Liver (tissue), 9 donors: ENCODE measurements around the gene HDAC3. TPM values are rescaled to one million over a fixed set of nuclear protein-coding genes. Genes with fewer than 3 reads are reported as not detected.

Source experiments
- DNase-seq: peaks from one replicate; pipeline ENCODE4 v3.0.0-alpha.2; 2017; ENCODE audit warnings: low spot score
- H3K27ac ChIP-seq, 2 donors: one replicate each; pipeline ENCODE4 v1.7.0; 2013; ENCODE audit warnings: inconsistent platforms in 2 of 2, low read length in 2 of 2, control low read depth in 1 of 2, low read depth in 1 of 2, mild to moderate bottlenecking in 1 of 2
- H3K27me3 ChIP-seq, 4 donors: one replicate each; pipeline versions ENCODE4 v1.6.1 to v1.7.0; 2013; ENCODE audit warnings: low read length in 3 of 4, inconsistent platforms in 1 of 4, mild to moderate bottlenecking in 1 of 4, moderate library complexity in 1 of 4; ENCODE audit not compliant: control insufficient read depth in 4 of 4, insufficient read depth in 4 of 4
- H3K36me3 ChIP-seq, 4 donors: one replicate each; pipeline versions ENCODE4 v1.6.1 to v1.7.0; 2013; ENCODE audit warnings: low read length in 3 of 4, mild to moderate bottlenecking in 3 of 4, low read depth in 1 of 4, moderate library complexity in 1 of 4; ENCODE audit not compliant: control insufficient read depth in 4 of 4, insufficient read depth in 3 of 4
- H3K4me1 ChIP-seq, 4 donors: one replicate each; pipeline versions ENCODE4 v1.6.1 to v1.7.0; 2013; ENCODE audit warnings: low read length in 3 of 4, mild to moderate bottlenecking in 3 of 4, moderate library complexity in 1 of 4; ENCODE audit not compliant: control insufficient read depth in 4 of 4, insufficient read depth in 4 of 4
- H3K4me3 ChIP-seq, 3 donors: one replicate each; pipeline versions ENCODE4 v1.6.1 to v1.7.0; 2013; ENCODE audit warnings: low read length in 3 of 3, control low read depth in 1 of 3, low read depth in 1 of 3, mild to moderate bottlenecking in 1 of 3
- H3K9ac ChIP-seq, 2 donors: one replicate each; pipeline ENCODE4 v1.7.0; 2013; ENCODE audit warnings: low read length in 2 of 2, mild to moderate bottlenecking in 2 of 2, moderate library complexity in 2 of 2, control low read depth in 1 of 2, low read depth in 1 of 2
- H3K9me3 ChIP-seq, 4 donors: one replicate each; pipeline versions ENCODE4 v1.6.1 to v1.7.0; 2013; ENCODE audit warnings: low read length in 3 of 4; ENCODE audit not compliant: control insufficient read depth in 4 of 4
- CTCF ChIP-seq: fragments of 150-350 bp; IDR thresholded peaks from 2 replicates; pipeline ENCODE4 v1.5.1; 2017; ENCODE audit warnings: improper control_type of control experiment, low read depth, low read length; ENCODE audit not compliant: missing input control
- EGR1 ChIP-seq, 2 donors: IDR thresholded peaks; 2 replicates each; pipeline ENCODE4 v1.6.1; 2016 to 2018; ENCODE audit warnings: antibody characterized with exemption in 2 of 2, low read depth in 2 of 2
- FOXA1 ChIP-seq: IDR thresholded peaks from 2 replicates; pipeline ENCODE4 v1.6.1; 2016; ENCODE audit warnings: antibody characterized with exemption
- FOXA2 ChIP-seq: IDR thresholded peaks from 2 replicates; pipeline ENCODE4 v1.6.1; 2016; ENCODE audit warnings: antibody characterized with exemption
- GABPA ChIP-seq, 2 donors: IDR thresholded peaks in 1 of 2; conservative IDR thresholded peaks in 1 of 2; 2 replicates each; pipeline ENCODE4 v1.6.1; 2016; ENCODE audit warnings: antibody characterized with exemption in 2 of 2, mild to moderate bottlenecking in 1 of 2, moderate library complexity in 1 of 2
- HNF4A ChIP-seq, 2 donors: conservative IDR thresholded peaks; 2 replicates each; pipeline ENCODE4 v1.6.1; 2016; ENCODE audit warnings: antibody characterized with exemption in 2 of 2, mild to moderate bottlenecking in 2 of 2
- HNF4G ChIP-seq: IDR thresholded peaks from 2 replicates; pipeline ENCODE4 v1.6.1; 2016; ENCODE audit warnings: antibody characterized with exemption
- JUND ChIP-seq, 2 donors: IDR thresholded peaks; 2 replicates each; pipeline ENCODE4 v1.6.1; 2016; ENCODE audit warnings: antibody characterized with exemption in 2 of 2
- MAX ChIP-seq: IDR thresholded peaks from 2 replicates; pipeline ENCODE4 v1.6.1; 2016; ENCODE audit warnings: antibody characterized with exemption
- NR2F2 ChIP-seq: IDR thresholded peaks from 2 replicates; pipeline ENCODE4 v1.6.1; 2016; ENCODE audit warnings: antibody characterized with exemption
- RAD21 ChIP-seq, 2 donors: IDR thresholded peaks; 2 replicates each; pipeline ENCODE4 v1.6.1; 2016; ENCODE audit warnings: antibody characterized with exemption in 2 of 2, mild to moderate bottlenecking in 2 of 2
- REST ChIP-seq: IDR thresholded peaks from 2 replicates; pipeline ENCODE4 v1.6.1; 2016; ENCODE audit warnings: antibody characterized with exemption, mild to moderate bottlenecking
- RXRA ChIP-seq, 2 donors: IDR thresholded peaks; 2 replicates each; pipeline ENCODE4 v1.6.1; 2017 to 2018; ENCODE audit warnings: antibody characterized with exemption in 2 of 2, mild to moderate bottlenecking in 1 of 2
- SP1 ChIP-seq: IDR thresholded peaks from 2 replicates; pipeline ENCODE4 v1.6.1; 2018; ENCODE audit warnings: antibody characterized with exemption, mild to moderate bottlenecking
- TAF1 ChIP-seq: conservative IDR thresholded peaks from 2 replicates; pipeline ENCODE4 v1.6.1; 2016; ENCODE audit warnings: antibody characterized with exemption, mild to moderate bottlenecking
- YY1 ChIP-seq: IDR thresholded peaks from 2 replicates; pipeline ENCODE4 v1.6.1; 2016; ENCODE audit warnings: antibody characterized with exemption, mild to moderate bottlenecking
- ZBTB33 ChIP-seq: IDR thresholded peaks from 2 replicates; pipeline ENCODE4 v1.6.1; 2016; ENCODE audit warnings: antibody characterized with exemption
- WGBS: extraction: QIAGEN DNeasy Blood & Tissue Kit; methylation state at CpG from one replicate; pipeline ENCODE4 v1.1.7; 2013; 5-methylcytosine and 5-hydroxymethylcytosine counted together
- polyA plus RNA-seq, 2 donors: library from polyadenylated mRNA; stranded (reverse) in 1 of 2; unstranded in 1 of 2; fragments of 200-250 nt in 1 of 2; fragments of >200 nt in 1 of 2; fragmentation: Nextera tagmentation in 1 of 2; extraction: Ambion mirVana in 1 of 2; gene quantifications; one replicate each; pipeline versions ENCODE4 v1.2.1 to v1.2.3, GENCODE V29; 2013 to 2015
- total RNA-seq, 2 donors: library from RNA; depleted of rRNA; stranded (reverse); fragments of >200 nt; gene quantifications; one replicate each; pipeline ENCODE4 v1.2.3, GENCODE V29; 2014
- TF ChIP-seq, protein P1 (sequence below): IDR thresholded peaks from 2 replicates; pipeline ENCODE4 v1.6.1; 2016; ENCODE audit warnings: antibody characterized with exemption
- donor health status: healthy.
- donor health status: healthy.
- donor health status: healthy.
- donor health status: healthy.
- donor health status: healthy.

Gene HDAC3
- total and polyA plus RNA-seq, 4 donors, result 20.1 to 45.3 (median 35.1) TPM

DNA sequence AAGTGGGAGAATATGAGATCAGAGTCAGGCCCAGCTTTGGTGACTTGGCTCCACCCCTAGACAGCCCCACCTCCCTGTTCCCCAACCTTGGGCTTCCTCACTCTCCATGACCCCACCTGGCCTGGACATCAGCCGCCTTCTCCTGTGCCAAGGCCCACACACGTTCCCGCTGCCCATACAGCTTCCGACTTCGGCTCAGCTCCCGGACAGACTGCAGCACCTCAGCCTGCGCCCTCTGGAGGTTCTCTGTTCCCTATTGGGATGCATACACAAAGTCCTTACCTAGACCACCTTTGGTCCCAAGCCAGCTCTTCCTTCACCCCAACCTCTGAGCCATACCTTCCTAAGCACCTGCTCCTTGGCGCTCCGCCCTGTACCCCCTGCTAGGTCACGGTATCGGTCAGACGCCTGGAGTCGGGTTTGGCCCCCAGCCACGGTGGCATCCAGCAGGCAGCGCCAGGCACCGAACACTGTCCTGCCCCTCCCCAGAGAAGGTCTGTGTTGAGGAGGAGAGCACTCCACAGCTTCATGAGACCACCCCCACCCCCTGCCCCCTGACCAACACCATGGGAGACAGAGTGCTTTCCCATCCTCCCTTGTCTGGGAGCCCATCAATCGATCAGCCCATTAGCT, 12.5 kb upstream of the HDAC3 start:
- Histone ChIP-seq H3K36me3 (no peaks in the 10 kb centered on the region), H3K9ac (no peak overlapping the region), H3K27ac (no peak overlapping the region), H3K4me1 (peaks cover 0 to 4% (median 1%) of the 10 kb centered on the region in 4 donors), H3K9me3 (no peaks in the 10 kb centered on the region), H3K4me3 (no peak overlapping the region), H3K27me3 (no peaks in the 10 kb centered on the region)
- TF ChIP-seq NR2F2 (no peak), EGR1 (IDR thresholded peaks at IDR 0.05; ENCODE audit: low read depth in 2 of 2) (no peak), GABPA (IDR thresholded peaks at IDR 0.05 in 1 of 2, conservative IDR thresholded peaks at IDR 0.05 in 1 of 2) (no peak), MAX (no peak), RXRA (IDR thresholded peaks at IDR 0.05) (no peak), SP1 (no peak), TAF1 (no peak), ZBTB33 (no peak), HNF4A (conservative IDR thresholded peaks at IDR 0.05) (no peak), HNF4G (no peak), RAD21 (IDR thresholded peaks at IDR 0.05) (no peak), FOXA2 (no peak), YY1 (no peak), CTCF (no peak), FOXA1 (no peak), REST (no peak), JUND (IDR thresholded peaks at IDR 0.05) (no peak)
- TF ChIP-seq, protein P1, sequence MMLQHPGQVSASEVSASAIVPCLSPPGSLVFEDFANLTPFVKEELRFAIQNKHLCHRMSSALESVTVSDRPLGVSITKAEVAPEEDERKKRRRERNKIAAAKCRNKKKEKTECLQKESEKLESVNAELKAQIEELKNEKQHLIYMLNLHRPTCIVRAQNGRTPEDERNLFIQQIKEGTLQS, result no peak
- 98% methylated on average over 17 of the region's 17 CpGs for WGBS
- DNase-seq, result no peak
